C4-2B (cell line): ENCODE measurements around the gene NUDT13.

Experiments used
- H3K27ac ChIP-seq: fragments of 450-650 bp; 2 replicates; pipeline ENCODE4 v1.5.1; 2017
- CTCF ChIP-seq: fragments of 450-650 bp; conservative IDR thresholded peaks from 2 replicates; pipeline ENCODE4 v1.5.1; 2017; ENCODE audit warnings: mild to moderate bottlenecking
- ZFX ChIP-seq: fragments of 450-650 bp; IDR thresholded peaks from 2 replicates; pipeline ENCODE4 v1.6.1; 2017

NUDT13 gene

DNA sequence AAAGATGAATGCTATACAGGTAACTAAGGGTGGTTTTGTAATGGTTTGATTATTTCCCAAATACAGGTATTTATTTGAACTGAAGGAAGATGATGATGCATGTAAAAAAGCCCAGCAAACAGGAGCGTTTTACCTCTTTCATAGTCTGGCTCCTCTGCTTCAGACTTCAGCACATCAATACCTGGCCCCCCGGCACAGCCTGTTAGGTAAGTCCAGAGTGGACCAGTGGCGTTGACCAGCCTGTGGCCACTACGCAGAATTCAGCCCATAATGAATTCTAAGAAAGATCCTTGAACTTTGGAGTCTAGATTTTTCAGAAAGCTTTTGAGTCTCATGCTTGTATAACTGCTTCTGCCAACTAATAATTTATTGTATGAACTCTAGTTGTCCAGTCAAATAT is 9.7 kb downstream of the NUDT13 start:
- TF ChIP-seq CTCF (no peak), ZFX (no peak)
- H3K27ac ChIP-seq = no peak overlapping the region

GRCh38 chr10:73126343-73126742 is 16.1 kb downstream of the NUDT13 start:
- no peak for TF ChIP-seq ZFX
- TF ChIP-seq CTCF = no peak
- H3K27ac ChIP-seq = no peak overlapping the region

DNA sequence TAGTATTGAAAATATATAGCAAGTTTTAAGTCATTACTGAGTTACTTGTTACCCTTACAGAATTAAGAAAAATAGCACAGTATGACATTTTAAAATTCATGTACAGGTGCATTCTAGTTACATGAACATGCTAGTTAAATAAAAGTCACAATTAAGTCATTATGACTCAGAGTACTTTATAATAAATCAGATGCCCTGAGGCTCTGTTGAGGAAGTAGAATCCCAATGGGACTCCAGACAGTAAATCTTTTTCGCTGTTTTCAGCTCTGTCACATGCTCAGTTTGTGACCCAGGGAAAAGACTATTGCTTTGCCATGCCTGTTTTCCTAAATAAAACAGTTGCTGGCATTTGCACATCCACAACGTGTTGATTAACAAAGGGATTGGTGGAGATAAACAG is 21.0 kb downstream of the NUDT13 start:
- H3K27ac ChIP-seq = no peak overlapping the region
- TF ChIP-seq CTCF (no peak), ZFX (no peak)

GRCh38 chr10:73131913-73132686 is 21.8 kb downstream of the NUDT13 start:
- no peak for TF ChIP-seq ZFX
- no peak for TF ChIP-seq CTCF
- H3K27ac ChIP-seq = no peak overlapping the region

DNA sequence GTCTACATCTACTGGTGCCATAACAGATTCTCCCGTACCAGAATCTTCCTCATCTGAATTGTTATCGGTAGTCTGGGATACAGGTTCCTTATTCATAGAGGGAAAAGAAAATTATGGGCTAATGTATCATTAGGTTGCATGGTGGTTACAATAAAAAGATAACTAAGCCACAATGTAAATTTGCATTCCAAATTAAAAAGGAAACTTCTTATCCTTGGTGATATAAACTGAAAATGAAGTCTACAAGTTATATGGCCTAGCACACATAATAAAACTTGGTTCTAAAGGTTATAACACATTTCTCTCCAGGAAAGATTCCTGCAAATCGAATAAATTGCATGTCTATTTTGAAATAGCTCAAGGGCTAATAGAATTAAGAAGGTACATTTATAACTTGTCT is 24.5 kb downstream of the NUDT13 start:
- no peak for TF ChIP-seq CTCF
- TF ChIP-seq ZFX = no peak

GRCh38 chr10:73136627-73137026 is 26.4 kb downstream of the NUDT13 start:
- no peak overlapping the region for H3K27ac ChIP-seq
- TF ChIP-seq ZFX = no peak
- no peak for TF ChIP-seq CTCF

More for the DNA sequence above, 24.5 kb downstream of the NUDT13 start:
- H3K27ac ChIP-seq = no peak overlapping the region

- no peak overlapping the region for H3K27ac ChIP-seq
- TF ChIP-seq ZFX (no peak), CTCF (no peak)
These were observed 29.0 kb downstream of the NUDT13 start for GRCh38 chr10:73139251-73139650.
